GM21786 (cell line): ENCODE data around the gene MIA2.
A peak's percentile ranks its signal among the peaks of the same experiment; 100 is the strongest.
"Not testable (repeated sequence)": the region's sequence is repeated elsewhere in the genome, so short reads cannot be mapped to it uniquely, and the experiment has no call there.

Experiments
- ATAC-seq: cut with Tn5 transposase; IDR thresholded peaks from one replicate; pipeline ENCODE4 v1.9.1; 2021; ENCODE audit not compliant: unreplicated experiment

Gene MIA2

GRCh38 chr14:39267608-39268005 lies 33.9 kb downstream of the MIA2 start:
- ATAC-seq = peak; percentile 5

- no peak for ATAC-seq
These were observed 34.7 kb downstream of the MIA2 start for GRCh38 chr14:39268393-39268792.

- ATAC-seq = no peak
These were observed 39.2 kb downstream of the MIA2 start for GRCh38 chr14:39272918-39273317.

GRCh38 chr14:39275395-39275794 lies 41.7 kb downstream of the MIA2 start:
- ATAC-seq = no peak

- no peak for ATAC-seq
These were observed 42.3 kb downstream of the MIA2 start for GRCh38 chr14:39276005-39276404.

- no peak for ATAC-seq
These were observed 42.9 kb downstream of the MIA2 start for GRCh38 chr14:39276579-39277114.

GRCh38 chr14:39279515-39279914 lies 45.8 kb downstream of the MIA2 start:
- ATAC-seq = no peak

GRCh38 chr14:39280678-39281077 lies 47.0 kb downstream of the MIA2 start:
- ATAC-seq = not testable (repeated sequence)

GRCh38 chr14:39289523-39289922 lies 55.8 kb downstream of the MIA2 start:
- ATAC-seq = no peak

GRCh38 chr14:39291701-39292100 lies 58.0 kb downstream of the MIA2 start:
- no peak for ATAC-seq

- no peak for ATAC-seq
These were observed 59.9 kb downstream of the MIA2 start for GRCh38 chr14:39293629-39294028.

- not testable (repeated sequence) for ATAC-seq
These were observed 66.7 kb downstream of the MIA2 start for GRCh38 chr14:39300389-39300788.

- ATAC-seq = no peak
These were observed 68.6 kb downstream of the MIA2 start for GRCh38 chr14:39302124-39302810.

- no peak for ATAC-seq
These were observed 69.4 kb downstream of the MIA2 start for GRCh38 chr14:39303115-39303514.

GRCh38 chr14:39307815-39308214 lies 74.1 kb downstream of the MIA2 start:
- no peak for ATAC-seq

- no peak for ATAC-seq
These were observed 76.3 kb downstream of the MIA2 start for GRCh38 chr14:39310051-39310450.

GRCh38 chr14:39315859-39316444 lies 82.2 kb downstream of the MIA2 start:
- ATAC-seq = no peak

GRCh38 chr14:39316830-39317553 lies 83.3 kb downstream of the MIA2 start:
- no peak for ATAC-seq

GRCh38 chr14:39318574-39318973 lies 84.9 kb downstream of the MIA2 start:
- ATAC-seq = no peak

- ATAC-seq = no peak
These were observed 85.7 kb downstream of the MIA2 start for GRCh38 chr14:39319381-39319780.

GRCh38 chr14:39320318-39320717 lies 86.6 kb downstream of the MIA2 start:
- ATAC-seq = no peak

GRCh38 chr14:39322807-39323206 lies 89.1 kb downstream of the MIA2 start:
- ATAC-seq = no peak
